Esophagus squamous epithelium (tissue), 5 donors: ENCODE results near the gene PDE7B. TPM values are rescaled to one million over a fixed set of nuclear protein-coding genes. Genes with fewer than 3 reads are reported as not detected.

ENCODE experiments used
- DNase-seq: peaks from one replicate; lab custom pipeline; 2025; lab: John Stamatoyannopoulos, UW
- H3K27ac ChIP-seq, 4 donors: fragments of 200-600 bp; sonication (generic); one replicate each; pipeline ENCODE4 v1.5.1; 2016 to 2019; ENCODE audit warnings: mild to moderate bottlenecking in 1 of 4
- H3K27me3 ChIP-seq, 4 donors: fragments of 200-600 bp; sonication (generic); 1 replicate in 3 of 4; 2 replicates in 1 of 4; pipeline versions ENCODE4 v1.5.1 to v1.6.0; 2017 to 2021; ENCODE audit warnings: antibody characterized with exemption in 1 of 4
- H3K36me3 ChIP-seq, 3 donors: fragments of 200-600 bp; sonication (generic); one replicate each; pipeline ENCODE4 v1.5.1; 2016 to 2019
- H3K4me1 ChIP-seq, 3 donors: fragments of 200-600 bp; sonication (generic); one replicate each; pipeline ENCODE4 v1.5.1; 2017 to 2019
- H3K4me3 ChIP-seq, 4 donors: fragments of 200-600 bp; sonication (generic); 1 replicate in 3 of 4; 2 replicates in 1 of 4; pipeline ENCODE4 v1.5.1; 2016 to 2019; ENCODE audit warnings: mild to moderate bottlenecking in 2 of 4, moderate library complexity in 1 of 4
- H3K9me3 ChIP-seq, 3 donors: fragments of 200-600 bp; sonication (generic); one replicate each; pipeline ENCODE4 v1.5.1; 2016 to 2019
- CTCF ChIP-seq, 6 experiments: fragments of 450-650 bp in 4 of 6; fragments of 200-600 bp in 2 of 6; sonication (generic) in 2 of 6; IDR thresholded peaks; one replicate each; pipeline ENCODE4 v1.5.1; 2016 to 2019; ENCODE audit warnings: antibody characterized with exemption in 6 of 6, mild to moderate bottlenecking in 4 of 6, moderate library complexity in 4 of 6
- POLR2A ChIP-seq, 4 donors: fragments of 450-650 bp; IDR thresholded peaks; one replicate each; pipeline ENCODE4 v1.6.1; 2017; ENCODE audit warnings: antibody characterized with exemption in 4 of 4, mild to moderate bottlenecking in 4 of 4, moderate library complexity in 3 of 4
- WGBS, 2 donors: methylation state at CpG; one replicate each; pipeline ENCODE4 v1.1.5; 2018; 5-methylcytosine and 5-hydroxymethylcytosine counted together
- intact Hi-C: fragments of 100-400 bp; cut with DNase I; formaldehyde crosslinking; loops from one replicate; pipeline ENCODE4 v1.15.0; 2022
- total RNA-seq, 4 donors: library from RNA; depleted of rRNA; stranded (reverse); fragments of >200 nt; gene quantifications; one replicate each; pipeline ENCODE4 v1.1.0, GENCODE V29; 2016
- donor health status: DM: yes; HTN: yes; CAD: no.

PDE7B gene
- total RNA-seq, 4 donors from 2014 or later, result 0.08 to 6.1 (median 0.47) TPM

DNA sequence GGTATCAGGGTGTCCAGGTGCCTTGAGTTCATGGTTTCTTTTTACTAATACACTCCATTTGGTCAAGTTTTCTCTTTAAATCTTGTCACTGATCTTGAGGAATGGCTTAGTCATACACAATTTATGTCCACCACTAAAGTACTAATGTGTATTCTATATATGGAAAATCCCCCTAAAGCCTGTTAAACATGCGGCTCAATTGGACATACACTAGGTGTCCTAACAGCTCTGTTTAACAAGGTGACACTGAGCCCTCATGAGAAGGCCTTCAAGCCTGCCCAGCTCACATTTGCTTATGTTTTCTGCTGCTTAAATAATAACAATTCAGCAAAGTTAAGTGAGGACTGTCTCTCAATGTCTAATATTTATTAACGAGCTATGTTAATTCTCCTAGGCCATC, 31.5 kb downstream of the PDE7B start:
- H3K4me1 ChIP-seq, result no peaks in the 10 kb centered on the region
- TF ChIP-seq POLR2A (IDR thresholded peaks at IDR 0.05) (no peak), CTCF (IDR thresholded peaks at IDR 0.05) (no peak)
- intact Hi-C loops, result no loop called here
- no peak overlapping the region for H3K27ac ChIP-seq
- no peaks in the 10 kb centered on the region for H3K9me3 ChIP-seq
- no peak for DNase-seq
- 86 to 88% methylated on average over 2 of the region's 2 CpGs for WGBS, 2 donors
- no peaks in the 10 kb centered on the region for H3K36me3 ChIP-seq
- H3K27me3 ChIP-seq, result no peaks in the 10 kb centered on the region
- H3K4me3 ChIP-seq, result no peak overlapping the region

- Histone ChIP-seq H3K27ac (no peak overlapping the region), H3K4me3 (no peak overlapping the region), H3K9me3 (no peaks in the 10 kb centered on the region), H3K27me3 (no peaks in the 10 kb centered on the region), H3K36me3 (no peaks in the 10 kb centered on the region), H3K4me1 (no peaks in the 10 kb centered on the region)
- intact Hi-C loops, result no loop called here
- WGBS, 2 donors, result 79 to 93% methylated on average over 2 of the region's 2 CpGs
- no peak for DNase-seq
- TF ChIP-seq CTCF (IDR thresholded peaks at IDR 0.05) (no peak), POLR2A (IDR thresholded peaks at IDR 0.05) (no peak)
Observed at GRCh38 chr6:135883536-135883935, 32.0 kb downstream of the PDE7B start.

GRCh38 chr6:135884136-135884535, 32.6 kb downstream of the PDE7B start:
- H3K4me3 ChIP-seq, result no peak overlapping the region
- H3K4me1 ChIP-seq, result no peaks in the 10 kb centered on the region
- no peak for DNase-seq
- no peaks in the 10 kb centered on the region for H3K9me3 ChIP-seq
- intact Hi-C loops, result no loop called here
- TF ChIP-seq POLR2A (IDR thresholded peaks at IDR 0.05) (no peak), CTCF (IDR thresholded peaks at IDR 0.05) (no peak)
- H3K27ac ChIP-seq, result no peak overlapping the region
- no peaks in the 10 kb centered on the region for H3K27me3 ChIP-seq
- 90 to 94% methylated on average over 4 of the region's 4 CpGs for WGBS, 2 donors
- H3K36me3 ChIP-seq, result no peaks in the 10 kb centered on the region

DNA sequence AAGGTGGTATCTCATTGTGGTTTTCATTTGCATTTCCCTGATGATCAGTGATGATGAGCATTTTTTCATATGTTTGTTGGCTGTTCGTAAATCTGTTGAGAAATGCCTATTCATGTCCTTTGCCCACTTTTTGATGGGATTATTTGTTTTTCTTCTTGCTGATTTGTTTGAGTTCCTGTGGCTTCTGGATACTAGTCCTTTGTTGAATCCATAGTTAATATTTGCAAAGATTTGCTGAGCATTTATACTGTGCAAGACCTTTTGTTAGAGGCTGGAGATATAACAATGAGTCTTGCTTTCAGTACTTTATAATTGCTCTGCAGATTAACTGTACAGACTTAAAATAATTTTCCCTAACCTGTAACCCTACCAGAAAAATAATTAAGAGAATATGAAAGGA, 35.6 kb downstream of the PDE7B start:
- Histone ChIP-seq H3K4me3 (no peak overlapping the region), H3K36me3 (no peaks in the 10 kb centered on the region), H3K9me3 (no peaks in the 10 kb centered on the region), H3K27ac (no peak overlapping the region), H3K27me3 (no peaks in the 10 kb centered on the region), H3K4me1 (no peaks in the 10 kb centered on the region)
- TF ChIP-seq POLR2A (IDR thresholded peaks at IDR 0.05) (no peak), CTCF (IDR thresholded peaks at IDR 0.05) (no peak)
- intact Hi-C loops, result no loop called here
- DNase-seq, result no peak
- WGBS, 2 donors, result 94% methylated on average over 1 of the region's 1 CpG

DNA sequence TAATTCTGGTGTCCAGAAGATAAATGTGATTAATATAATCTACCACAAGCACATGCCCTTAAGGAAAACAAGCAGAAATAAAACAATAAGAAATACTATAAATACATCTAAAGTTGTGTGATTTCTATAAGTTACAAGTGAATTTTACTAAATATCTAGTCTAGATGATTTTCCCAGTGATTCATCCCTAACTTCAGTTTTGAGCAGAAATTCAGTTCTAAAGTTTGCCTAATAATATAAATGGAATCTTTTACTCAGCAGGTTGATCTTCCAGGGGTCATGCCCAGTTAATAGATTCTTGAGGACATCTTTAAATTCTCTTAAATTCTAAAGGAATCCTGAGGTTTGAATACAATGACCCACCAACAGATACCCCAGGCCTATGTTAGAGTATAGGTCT, 37.3 kb downstream of the PDE7B start:
- Histone ChIP-seq H3K27me3 (no peaks in the 10 kb centered on the region), H3K9me3 (no peaks in the 10 kb centered on the region), H3K36me3 (no peaks in the 10 kb centered on the region), H3K4me1 (no peaks in the 10 kb centered on the region), H3K27ac (no peak overlapping the region), H3K4me3 (no peak overlapping the region)
- DNase-seq, result no peak
- intact Hi-C loops, result no loop called here
- TF ChIP-seq POLR2A (IDR thresholded peaks at IDR 0.05) (no peak), CTCF (IDR thresholded peaks at IDR 0.05) (no peak)
